ENCODE measurements around the gene ENO3.

Gene ENO3

GRCh38 chr17:4973256-4974114, 22.6 kb downstream of the ENO3 start:
- DNase-seq (ENCODE audit: low read depth): no peak

- no peak for DNase-seq (ENCODE audit: low read depth)
Observed at GRCh38 chr17:4974115-4974670, 23.3 kb downstream of the ENO3 start.

- DNase-seq (ENCODE audit: low read depth): no peak
Observed at GRCh38 chr17:4978726-4979125, 27.8 kb downstream of the ENO3 start.

- DNase-seq (ENCODE audit: low read depth): no peak
Observed at GRCh38 chr17:4980644-4981216, 29.8 kb downstream of the ENO3 start.

- DNase-seq (ENCODE audit: low read depth): no peak
Observed at GRCh38 chr17:4982305-4982704, 31.4 kb downstream of the ENO3 start.

- no peak for DNase-seq (ENCODE audit: low read depth)
Observed at GRCh38 chr17:4986403-4986802, 35.5 kb downstream of the ENO3 start.

GRCh38 chr17:4986951-4987766, 36.2 kb downstream of the ENO3 start, which contains the start of gene CAMTA2:
Gene CAMTA2 (minus strand): TSS chr17:4987675. CDS start chr17:4986222, 1,453 bp downstream.
- no peak for DNase-seq (ENCODE audit: low read depth)

- no peak for DNase-seq (ENCODE audit: low read depth)
Observed at GRCh38 chr17:4987767-4988567, 37.0 kb downstream of the ENO3 start.

- DNase-seq (ENCODE audit: low read depth): no peak
Observed at GRCh38 chr17:4994081-4994595, 43.2 kb downstream of the ENO3 start.

- DNase-seq (ENCODE audit: low read depth): no peak
Observed at GRCh38 chr17:4997302-4998026, 46.5 kb downstream of the ENO3 start, which contains the start of the genes INCA1 and KIF1C. Gene INCA1 (minus strand): TSS chr17:4997522. CDS start chr17:4994437, 3,085 bp downstream. Gene KIF1C (plus strand): TSS chr17:4997950. CDS start chr17:5000247, 2,297 bp downstream.

- no peak for DNase-seq (ENCODE audit: low read depth)
Observed at GRCh38 chr17:4998027-4998731, 47.3 kb downstream of the ENO3 start.

- no peak for DNase-seq (ENCODE audit: low read depth)
Observed at GRCh38 chr17:4998732-4999429, 48.0 kb downstream of the ENO3 start.

- DNase-seq (ENCODE audit: low read depth): no peak
Observed at GRCh38 chr17:4999430-5000093, 48.6 kb downstream of the ENO3 start.

- DNase-seq (ENCODE audit: low read depth): no peak
Observed at GRCh38 chr17:5000237-5000639, 49.3 kb downstream of the ENO3 start.

- DNase-seq (ENCODE audit: low read depth): no peak
Observed at GRCh38 chr17:5002121-5002788, 51.3 kb downstream of the ENO3 start.

GRCh38 chr17:5003214-5003867, 52.4 kb downstream of the ENO3 start:
- no peak for DNase-seq (ENCODE audit: low read depth)

Measured in non-pigmented ciliary epithelial cell (primary cell).